Stimulated activated memory B cell treated with anti-CD40 and anti-IgM and Interleukin-4, amounts not matched to agents 10 μg/mL and 1 μg/mL and 100 μg/mL, for 72 hours (primary cell): ENCODE results near the gene FAR2.
A peak's percentile ranks its signal among the peaks of the same experiment; 100 is the strongest.

Experiments
- ATAC-seq: fragments of 150-1000 bp; cut with Tn5 transposase; 2 replicates; pipeline ENCODE4 v1.10.0; 2021
- H3K27ac Mint-ChIP-seq: one replicate; pipeline ENCODE4 v1.8.0; 2022; ENCODE audit warnings: mild to moderate bottlenecking, mixed read lengths
- H3K27me3 Mint-ChIP-seq: one replicate; pipeline ENCODE4 v1.8.0; 2022; ENCODE audit warnings: mixed read lengths
- H3K36me3 Mint-ChIP-seq: one replicate; pipeline ENCODE4 v1.8.0; 2022; ENCODE audit warnings: mixed read lengths
- H3K4me1 Mint-ChIP-seq: one replicate; pipeline ENCODE4 v1.8.0; 2022; ENCODE audit warnings: mixed read lengths
- H3K4me3 Mint-ChIP-seq: one replicate; pipeline ENCODE4 v1.8.0; 2022; ENCODE audit warnings: mild to moderate bottlenecking, moderate library complexity, mixed read lengths
- H3K9me3 Mint-ChIP-seq: one replicate; pipeline ENCODE4 v1.8.0; 2022; ENCODE audit warnings: mixed read lengths

Gene FAR2

GRCh38 chr12:29229937-29230336 lies 80.9 kb downstream of the FAR2 start:
- Mint-ChIP-seq H3K9me3 (no peaks in the 10 kb centered on the region), H3K27ac (no peak overlapping the region), H3K4me3 (no peak overlapping the region), H3K4me1 (no peaks in the 10 kb centered on the region), H3K27me3 (no peaks in the 10 kb centered on the region), H3K36me3 (no peaks in the 10 kb centered on the region)
- ATAC-seq = no peak

GRCh38 chr12:29230800-29231560 lies 81.9 kb downstream of the FAR2 start:
- no peak overlapping the region for H3K4me3 Mint-ChIP-seq
- no peak for ATAC-seq
- no peaks in the 10 kb centered on the region for H3K9me3 Mint-ChIP-seq
- H3K4me1 Mint-ChIP-seq = no peaks in the 10 kb centered on the region
- no peaks in the 10 kb centered on the region for H3K36me3 Mint-ChIP-seq
- H3K27me3 Mint-ChIP-seq = no peaks in the 10 kb centered on the region
- no peak overlapping the region for H3K27ac Mint-ChIP-seq

GRCh38 chr12:29232086-29232485 lies 83.0 kb downstream of the FAR2 start:
- H3K9me3 Mint-ChIP-seq = no peaks in the 10 kb centered on the region
- no peak for ATAC-seq
- H3K4me1 Mint-ChIP-seq = no peaks in the 10 kb centered on the region
- H3K27ac Mint-ChIP-seq = no peak overlapping the region
- H3K4me3 Mint-ChIP-seq = no peak overlapping the region
- no peaks in the 10 kb centered on the region for H3K27me3 Mint-ChIP-seq
- no peaks in the 10 kb centered on the region for H3K36me3 Mint-ChIP-seq

- no peak for ATAC-seq
- no peak overlapping the region for H3K4me3 Mint-ChIP-seq
- H3K4me1 Mint-ChIP-seq = no peaks in the 10 kb centered on the region
- H3K9me3 Mint-ChIP-seq = no peaks in the 10 kb centered on the region
- no peaks in the 10 kb centered on the region for H3K36me3 Mint-ChIP-seq
- H3K27ac Mint-ChIP-seq = no peak overlapping the region
- H3K27me3 Mint-ChIP-seq = peaks cover 2% of the 10 kb centered on the region
Measured at GRCh38 chr12:29234552-29234951, 85.5 kb downstream of the FAR2 start.

GRCh38 chr12:29234965-29235626 lies 86.0 kb downstream of the FAR2 start:
- no peaks in the 10 kb centered on the region for H3K9me3 Mint-ChIP-seq
- ATAC-seq = no peak
- no peak overlapping the region for H3K4me3 Mint-ChIP-seq
- no peak overlapping the region for H3K27ac Mint-ChIP-seq
- no peaks in the 10 kb centered on the region for H3K4me1 Mint-ChIP-seq
- no peaks in the 10 kb centered on the region for H3K36me3 Mint-ChIP-seq
- H3K27me3 Mint-ChIP-seq = peaks cover 7% of the 10 kb centered on the region

- ATAC-seq = no peak
- no peak overlapping the region for H3K27ac Mint-ChIP-seq
- H3K9me3 Mint-ChIP-seq = no peaks in the 10 kb centered on the region
- H3K36me3 Mint-ChIP-seq = no peaks in the 10 kb centered on the region
- peaks cover 22% of the 10 kb centered on the region for H3K27me3 Mint-ChIP-seq
- no peaks in the 10 kb centered on the region for H3K4me1 Mint-ChIP-seq
- H3K4me3 Mint-ChIP-seq = no peak overlapping the region
Measured at GRCh38 chr12:29238822-29239291, 89.8 kb downstream of the FAR2 start.

GRCh38 chr12:29239336-29239735 lies 90.3 kb downstream of the FAR2 start:
- Mint-ChIP-seq H3K36me3 (no peaks in the 10 kb centered on the region), H3K27me3 (peaks cover 22% of the 10 kb centered on the region), H3K4me1 (no peaks in the 10 kb centered on the region), H3K27ac (no peak overlapping the region), H3K9me3 (no peaks in the 10 kb centered on the region), H3K4me3 (no peak overlapping the region)
- ATAC-seq = no peak

GRCh38 chr12:29240441-29240840 lies 91.4 kb downstream of the FAR2 start:
- no peaks in the 10 kb centered on the region for H3K4me1 Mint-ChIP-seq
- no peak for ATAC-seq
- H3K27me3 Mint-ChIP-seq = peaks cover 22% of the 10 kb centered on the region
- no peak overlapping the region for H3K4me3 Mint-ChIP-seq
- no peak overlapping the region for H3K27ac Mint-ChIP-seq
- H3K36me3 Mint-ChIP-seq = no peaks in the 10 kb centered on the region
- H3K9me3 Mint-ChIP-seq = no peaks in the 10 kb centered on the region

GRCh38 chr12:29241821-29242591 lies 92.9 kb downstream of the FAR2 start:
- no peaks in the 10 kb centered on the region for H3K4me1 Mint-ChIP-seq
- ATAC-seq = peak; percentile 66
- peaks cover 22% of the 10 kb centered on the region for H3K27me3 Mint-ChIP-seq
- no peak overlapping the region for H3K27ac Mint-ChIP-seq
- no peaks in the 10 kb centered on the region for H3K36me3 Mint-ChIP-seq
- H3K9me3 Mint-ChIP-seq = no peaks in the 10 kb centered on the region
- no peak overlapping the region for H3K4me3 Mint-ChIP-seq

- ATAC-seq = no peak
- Mint-ChIP-seq H3K36me3 (no peaks in the 10 kb centered on the region), H3K9me3 (no peaks in the 10 kb centered on the region), H3K4me1 (no peaks in the 10 kb centered on the region), H3K4me3 (no peak overlapping the region), H3K27ac (no peak overlapping the region), H3K27me3 (peaks cover 22% of the 10 kb centered on the region)
Measured at GRCh38 chr12:29242921-29243431, 93.9 kb downstream of the FAR2 start.

- Mint-ChIP-seq H3K4me1 (no peaks in the 10 kb centered on the region), H3K36me3 (no peaks in the 10 kb centered on the region), H3K9me3 (no peaks in the 10 kb centered on the region), H3K4me3 (no peak overlapping the region), H3K27me3 (peaks cover 22% of the 10 kb centered on the region), H3K27ac (no peak overlapping the region)
- ATAC-seq = no peak
Measured at GRCh38 chr12:29244159-29244765, 95.2 kb downstream of the FAR2 start.

GRCh38 chr12:29245246-29245645 lies 96.2 kb downstream of the FAR2 start:
- no peaks in the 10 kb centered on the region for H3K9me3 Mint-ChIP-seq
- peaks cover 13% of the 10 kb centered on the region for H3K27me3 Mint-ChIP-seq
- ATAC-seq = peak; percentile 57
- H3K4me3 Mint-ChIP-seq = no peak overlapping the region
- no peak overlapping the region for H3K27ac Mint-ChIP-seq
- H3K36me3 Mint-ChIP-seq = no peaks in the 10 kb centered on the region
- no peaks in the 10 kb centered on the region for H3K4me1 Mint-ChIP-seq

- no peaks in the 10 kb centered on the region for H3K36me3 Mint-ChIP-seq
- ATAC-seq = no peak
- no peaks in the 10 kb centered on the region for H3K9me3 Mint-ChIP-seq
- H3K4me3 Mint-ChIP-seq = no peak overlapping the region
- no peaks in the 10 kb centered on the region for H3K27me3 Mint-ChIP-seq
- H3K27ac Mint-ChIP-seq = no peak overlapping the region
- H3K4me1 Mint-ChIP-seq = no peaks in the 10 kb centered on the region
Measured at GRCh38 chr12:29249930-29250329, 100.9 kb downstream of the FAR2 start.

GRCh38 chr12:29253906-29254625 lies 105.0 kb downstream of the FAR2 start:
- Mint-ChIP-seq H3K9me3 (no peaks in the 10 kb centered on the region), H3K36me3 (no peaks in the 10 kb centered on the region), H3K27me3 (no peaks in the 10 kb centered on the region), H3K4me3 (no peak overlapping the region), H3K27ac (no peak overlapping the region), H3K4me1 (no peaks in the 10 kb centered on the region)
- no peak for ATAC-seq
